Testis (tissue), 2 donors: ENCODE results near the gene UCP3.

Experiments used
- POLR2A ChIP-seq: fragments of 450-650 bp; IDR thresholded peaks from one replicate; pipeline ENCODE4 v1.6.1; 2017; ENCODE audit warnings: antibody characterized with exemption, mild to moderate bottlenecking, moderate library complexity
- TF ChIP-seq, protein P1 (sequence below), 3 experiments: fragments of 450-650 bp in 2 of 3; fragments of 200-600 bp in 1 of 3; sonication (generic) in 1 of 3; IDR thresholded peaks; one replicate each; pipeline ENCODE4 v1.5.1; 2016 to 2019; ENCODE audit warnings: antibody characterized with exemption in 3 of 3, mild to moderate bottlenecking in 2 of 3, moderate library complexity in 1 of 3

DNA sequence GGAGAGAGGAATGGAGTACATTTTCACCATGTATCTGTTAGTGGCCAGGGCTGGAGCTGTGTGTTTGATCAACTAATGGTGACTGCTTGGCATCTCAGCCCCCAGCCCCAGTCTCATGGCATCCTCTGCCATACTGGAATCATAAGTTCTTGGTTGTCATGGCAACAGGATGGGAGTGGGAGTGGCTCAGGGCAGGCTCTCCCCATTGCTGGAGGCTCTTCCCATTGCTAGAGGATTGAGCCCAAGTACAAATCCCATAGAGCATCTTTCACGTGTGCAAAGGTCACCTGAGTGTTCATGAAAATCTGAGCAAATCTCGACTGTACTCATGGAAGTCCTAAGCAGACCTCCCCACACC, 43.1 kb downstream of the UCP3 start:
- TF ChIP-seq, protein P1, sequence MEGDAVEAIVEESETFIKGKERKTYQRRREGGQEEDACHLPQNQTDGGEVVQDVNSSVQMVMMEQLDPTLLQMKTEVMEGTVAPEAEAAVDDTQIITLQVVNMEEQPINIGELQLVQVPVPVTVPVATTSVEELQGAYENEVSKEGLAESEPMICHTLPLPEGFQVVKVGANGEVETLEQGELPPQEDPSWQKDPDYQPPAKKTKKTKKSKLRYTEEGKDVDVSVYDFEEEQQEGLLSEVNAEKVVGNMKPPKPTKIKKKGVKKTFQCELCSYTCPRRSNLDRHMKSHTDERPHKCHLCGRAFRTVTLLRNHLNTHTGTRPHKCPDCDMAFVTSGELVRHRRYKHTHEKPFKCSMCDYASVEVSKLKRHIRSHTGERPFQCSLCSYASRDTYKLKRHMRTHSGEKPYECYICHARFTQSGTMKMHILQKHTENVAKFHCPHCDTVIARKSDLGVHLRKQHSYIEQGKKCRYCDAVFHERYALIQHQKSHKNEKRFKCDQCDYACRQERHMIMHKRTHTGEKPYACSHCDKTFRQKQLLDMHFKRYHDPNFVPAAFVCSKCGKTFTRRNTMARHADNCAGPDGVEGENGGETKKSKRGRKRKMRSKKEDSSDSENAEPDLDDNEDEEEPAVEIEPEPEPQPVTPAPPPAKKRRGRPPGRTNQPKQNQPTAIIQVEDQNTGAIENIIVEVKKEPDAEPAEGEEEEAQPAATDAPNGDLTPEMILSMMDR (IDR thresholded peaks at IDR 0.05): no peak
- no peak for TF ChIP-seq POLR2A
